Lower lobe of right lung (tissue), 2 donors: ENCODE results near the gene TMEM205. TPM values are rescaled to one million over a fixed set of nuclear protein-coding genes. Genes with fewer than 3 reads are reported as not detected.
"Not testable (repeated sequence)": the region's sequence is repeated elsewhere in the genome, so short reads cannot be mapped to it uniquely, and the experiment has no call there.

ENCODE experiments used
- ATAC-seq, 2 donors: fragments of 200-7000 bp; cut with Tn5 transposase; one replicate each; pipeline ENCODE4 v1.9.1; 2020 to 2022; ENCODE audit warnings: mild to moderate bottlenecking in 2 of 2, moderate library complexity in 2 of 2
- DNase-seq: peaks from one replicate; pipeline ENCODE4 v3.0.0-alpha.2; 2020
- H3K27ac ChIP-seq: fragments of 200-600 bp; one replicate; pipeline ENCODE4 v1.8.0; 2022
- H3K27me3 ChIP-seq: fragments of 200-600 bp; one replicate; pipeline ENCODE4 v1.8.0; 2022; ENCODE audit warnings: low read depth
- H3K36me3 ChIP-seq: fragments of 200-600 bp; one replicate; pipeline ENCODE4 v1.8.0; 2022; ENCODE audit warnings: mild to moderate bottlenecking
- H3K4me1 ChIP-seq: fragments of 200-600 bp; one replicate; pipeline ENCODE4 v1.8.0; 2022
- H3K4me3 ChIP-seq: fragments of 200-600 bp; one replicate; pipeline ENCODE4 v1.8.0; 2022; ENCODE audit warnings: mild to moderate bottlenecking
- H3K9me3 ChIP-seq: fragments of 200-600 bp; one replicate; pipeline ENCODE4 v1.8.0; 2022
- CTCF ChIP-seq: fragments of 200-600 bp; IDR thresholded peaks from one replicate; pipeline ENCODE4 v1.8.0; 2022; ENCODE audit warnings: antibody characterized with exemption, mild to moderate bottlenecking
- intact Hi-C: fragments of 100-400 bp; cut with DNase I; formaldehyde crosslinking; loops from one replicate; pipeline ENCODE4 v1.11.0; 2022
- total RNA-seq: library from RNA; stranded (reverse); fragmentation: NEBNext Ultra II Directional; extraction: Animal tissue kit (Norgen Biotek cat#: 25700); gene quantifications from one replicate; pipeline ENCODE4 v1.2.1, GENCODE V29; 2021
- donor health status: DM: no; HTN: yes; CAD: no; lungs with severe emphysema.

TMEM205 gene
- total RNA-seq, 1 donor from 2014 or later, result 65.7 TPM

- H3K4me1 ChIP-seq, result peaks cover 22% of the 10 kb centered on the region
- H3K27me3 ChIP-seq, result no peaks in the 10 kb centered on the region
- DNase-seq, result no peak
- peaks cover 3% of the 10 kb centered on the region for H3K9me3 ChIP-seq
- H3K36me3 ChIP-seq, result no peaks in the 10 kb centered on the region
- intact Hi-C loops, result no loop called here
- no peak overlapping the region for H3K27ac ChIP-seq
- ATAC-seq, result no peak
- no peak for TF ChIP-seq CTCF
- no peak overlapping the region for H3K4me3 ChIP-seq
These were observed 3.1 kb upstream of the TMEM205 start for GRCh38 chr19:11349171-11349570.

- H3K27ac ChIP-seq, result no peak overlapping the region
- H3K4me3 ChIP-seq, result no peak overlapping the region
- H3K9me3 ChIP-seq, result peaks cover 3% of the 10 kb centered on the region
- ATAC-seq (no peak), DNase-seq (no peak)
- no peak for TF ChIP-seq CTCF
- peaks cover 4% of the 10 kb centered on the region for H3K36me3 ChIP-seq
- no peaks in the 10 kb centered on the region for H3K27me3 ChIP-seq
- intact Hi-C loops, result no loop called here
- H3K4me1 ChIP-seq, result peaks cover 31% of the 10 kb centered on the region
These were observed 1.5 kb upstream of the TMEM205 start for GRCh38 chr19:11347546-11348039.

GRCh38 chr19:11345122-11345803 lies 805 bp downstream of the TMEM205 start:
- H3K27me3 ChIP-seq, result no peaks in the 10 kb centered on the region
- H3K36me3 ChIP-seq, result peaks cover 14% of the 10 kb centered on the region
- H3K9me3 ChIP-seq, result peaks cover 3% of the 10 kb centered on the region
- TF ChIP-seq CTCF, result no peak
- H3K4me3 ChIP-seq, result peak overlapping the region; percentile 70
- DNase-seq (no peak), ATAC-seq (no peak)
- intact Hi-C loops, result no loop called here
- peak overlapping the region; percentile 82 for H3K27ac ChIP-seq
- H3K4me1 ChIP-seq, result peaks cover 31% of the 10 kb centered on the region

GRCh38 chr19:11342429-11342828 lies 3.6 kb downstream of the TMEM205 start:
- DNase-seq (no peak), ATAC-seq (no peak)
- TF ChIP-seq CTCF, result no peak
- Histone ChIP-seq H3K27me3 (no peaks in the 10 kb centered on the region), H3K36me3 (peaks cover 14% of the 10 kb centered on the region), H3K4me3 (no peak overlapping the region), H3K27ac (no peak overlapping the region), H3K9me3 (no peaks in the 10 kb centered on the region), H3K4me1 (peaks cover 51% of the 10 kb centered on the region)
- intact Hi-C loops, result no loop called here

GRCh38 chr19:11340099-11340467 lies 6.0 kb downstream of the TMEM205 start:
- peaks cover 32% of the 10 kb centered on the region for H3K36me3 ChIP-seq
- ATAC-seq, H3K27me3 ChIP-seq, DNase-seq, intact Hi-C loops, H3K9me3 ChIP-seq: not testable (repeated sequence)
- H3K4me1 ChIP-seq, result peaks cover 38% of the 10 kb centered on the region
- peak overlapping the region; percentile 81 for H3K27ac ChIP-seq
- peak overlapping the region; percentile 92 for H3K4me3 ChIP-seq

GRCh38 chr19:11339254-11340098 lies 6.6 kb downstream of the TMEM205 start, which contains the start of gene RAB3D:
RAB3D (minus strand) TSS chr19:11339657; CDS start chr19:11337399, 2,258 bp downstream.
- Histone ChIP-seq H3K4me3 (peak within 1 kb of the TSS; percentile 92), H3K36me3 (peaks cover 39% of the 10 kb centered on the region), H3K27ac (peak within 1 kb of the TSS; percentile 81), H3K4me1 (peaks cover 32% of the 10 kb centered on the region), H3K9me3 (no peaks in the 10 kb centered on the region), H3K27me3 (no peaks in the 10 kb centered on the region)
- ATAC-seq, result peak; percentile 96 to 97
- intact Hi-C loops, result no loop called here
- DNase-seq, result peak; percentile 95
- TF ChIP-seq CTCF, result no peak
